ENCODE data around the gene COL7A1. TPM values are rescaled to one million over a fixed set of nuclear protein-coding genes. Genes with fewer than 3 reads are reported as not detected.

COL7A1 gene
- total RNA-seq, 1 donor from 2014 or later, result 22.2 TPM

DNA sequence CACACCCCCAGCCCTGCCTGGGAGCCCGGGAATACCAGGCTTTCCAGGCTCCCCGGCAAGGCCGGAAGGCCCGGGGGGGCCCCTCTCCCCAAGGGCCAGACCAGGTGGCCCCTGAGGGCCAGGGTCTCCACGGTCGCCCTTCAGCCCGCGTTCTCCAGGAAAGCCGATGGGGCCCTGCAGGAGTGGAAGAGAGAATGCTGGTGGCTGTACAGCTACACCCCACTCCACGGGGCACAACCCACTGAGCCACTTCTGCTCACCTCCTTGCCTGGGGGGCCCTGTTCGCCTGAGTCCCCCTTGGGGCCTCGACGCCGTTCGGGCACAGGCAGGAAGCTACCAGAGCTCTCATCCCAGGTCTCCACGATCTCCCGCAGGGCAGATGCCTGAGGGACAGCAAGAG is 19.8 kb downstream of the COL7A1 start:
- no peak for DNase-seq (ENCODE audit: low spot score in 2 of 2)
- no peaks in the 10 kb centered on the region for H3K27me3 ChIP-seq
- no peak overlapping the region for H3K27ac ChIP-seq
- H3K36me3 ChIP-seq, result peaks cover 0 to 3% of the 10 kb centered on the region in 2 donors
- intact Hi-C loops (cut with DNase I), result no loop called here
- TF ChIP-seq, protein P1, sequence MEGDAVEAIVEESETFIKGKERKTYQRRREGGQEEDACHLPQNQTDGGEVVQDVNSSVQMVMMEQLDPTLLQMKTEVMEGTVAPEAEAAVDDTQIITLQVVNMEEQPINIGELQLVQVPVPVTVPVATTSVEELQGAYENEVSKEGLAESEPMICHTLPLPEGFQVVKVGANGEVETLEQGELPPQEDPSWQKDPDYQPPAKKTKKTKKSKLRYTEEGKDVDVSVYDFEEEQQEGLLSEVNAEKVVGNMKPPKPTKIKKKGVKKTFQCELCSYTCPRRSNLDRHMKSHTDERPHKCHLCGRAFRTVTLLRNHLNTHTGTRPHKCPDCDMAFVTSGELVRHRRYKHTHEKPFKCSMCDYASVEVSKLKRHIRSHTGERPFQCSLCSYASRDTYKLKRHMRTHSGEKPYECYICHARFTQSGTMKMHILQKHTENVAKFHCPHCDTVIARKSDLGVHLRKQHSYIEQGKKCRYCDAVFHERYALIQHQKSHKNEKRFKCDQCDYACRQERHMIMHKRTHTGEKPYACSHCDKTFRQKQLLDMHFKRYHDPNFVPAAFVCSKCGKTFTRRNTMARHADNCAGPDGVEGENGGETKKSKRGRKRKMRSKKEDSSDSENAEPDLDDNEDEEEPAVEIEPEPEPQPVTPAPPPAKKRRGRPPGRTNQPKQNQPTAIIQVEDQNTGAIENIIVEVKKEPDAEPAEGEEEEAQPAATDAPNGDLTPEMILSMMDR (IDR thresholded peaks at IDR 0.05), result no peak
- no peak overlapping the region for H3K4me3 ChIP-seq
- H3K9me3 ChIP-seq, result no peaks in the 10 kb centered on the region
- no peaks in the 10 kb centered on the region for H3K4me1 ChIP-seq

DNA sequence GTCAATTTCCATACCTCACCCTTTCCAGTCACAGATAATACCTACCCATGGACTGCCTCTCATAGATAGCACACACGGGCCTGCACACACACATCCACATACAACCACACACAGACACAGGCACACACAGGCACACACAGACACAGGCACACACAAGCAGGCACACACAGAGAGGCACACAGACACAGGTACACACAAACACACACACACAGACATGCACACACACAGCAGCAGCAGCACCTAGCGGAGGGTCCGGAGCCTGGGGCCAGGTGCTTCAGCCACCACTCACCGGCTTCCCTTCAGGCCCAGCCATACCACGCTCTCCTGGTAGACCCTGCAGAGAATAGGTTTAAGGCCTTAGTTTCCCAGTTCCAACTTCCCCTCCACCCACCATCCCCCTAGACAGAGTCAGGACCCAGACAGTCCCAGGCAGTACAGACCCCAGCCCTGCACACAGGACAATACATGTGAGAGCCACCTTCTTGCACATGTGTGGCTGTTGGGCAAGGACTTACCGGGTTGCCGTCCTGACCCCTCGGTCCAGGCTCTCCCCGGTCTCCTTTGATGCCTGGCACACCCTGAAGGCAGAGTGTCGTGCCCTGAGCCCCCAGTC is 21.1 kb downstream of the COL7A1 start:
- no peak overlapping the region for H3K4me3 ChIP-seq
- TF ChIP-seq, protein P1 (IDR thresholded peaks at IDR 0.05), result no peak
- no peaks in the 10 kb centered on the region for H3K4me1 ChIP-seq
- no peaks in the 10 kb centered on the region for H3K9me3 ChIP-seq
- H3K36me3 ChIP-seq, result peaks cover 0 to 3% of the 10 kb centered on the region in 2 donors
- DNase-seq (ENCODE audit: low spot score in 2 of 2), result no peak
- H3K27me3 ChIP-seq, result no peaks in the 10 kb centered on the region
- intact Hi-C loops (cut with DNase I), result no loop called here
- no peak overlapping the region for H3K27ac ChIP-seq

DNA sequence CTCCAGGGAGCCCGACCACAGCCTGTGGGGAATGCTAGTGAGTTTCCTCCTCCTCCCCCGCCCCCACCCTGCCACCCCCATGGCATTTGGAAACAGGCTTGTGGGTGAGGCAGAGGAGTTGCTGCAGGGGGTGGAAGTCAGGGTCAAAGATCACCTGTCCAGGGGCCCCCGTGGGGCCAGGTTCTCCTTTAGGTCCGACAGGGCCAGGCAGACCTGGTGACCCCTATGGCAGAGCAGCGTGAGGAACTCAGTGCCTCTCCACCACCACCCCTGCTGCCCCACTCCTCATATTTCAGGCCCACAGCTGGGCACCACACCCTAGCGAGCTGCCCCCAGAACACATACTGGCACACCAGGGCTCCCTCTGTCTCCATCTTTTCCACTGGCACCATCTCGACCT is 22.6 kb downstream of the COL7A1 start:
- H3K4me1 ChIP-seq, result no peaks in the 10 kb centered on the region
- H3K9me3 ChIP-seq, result no peaks in the 10 kb centered on the region
- no peak overlapping the region for H3K27ac ChIP-seq
- H3K36me3 ChIP-seq, result no peaks in the 10 kb centered on the region
- no peak overlapping the region for H3K4me3 ChIP-seq
- intact Hi-C loops (cut with DNase I), result no loop called here
- H3K27me3 ChIP-seq, result no peaks in the 10 kb centered on the region
- TF ChIP-seq, protein P1 (IDR thresholded peaks at IDR 0.05), result no peak
- DNase-seq (ENCODE audit: low spot score in 2 of 2), result no peak

DNA sequence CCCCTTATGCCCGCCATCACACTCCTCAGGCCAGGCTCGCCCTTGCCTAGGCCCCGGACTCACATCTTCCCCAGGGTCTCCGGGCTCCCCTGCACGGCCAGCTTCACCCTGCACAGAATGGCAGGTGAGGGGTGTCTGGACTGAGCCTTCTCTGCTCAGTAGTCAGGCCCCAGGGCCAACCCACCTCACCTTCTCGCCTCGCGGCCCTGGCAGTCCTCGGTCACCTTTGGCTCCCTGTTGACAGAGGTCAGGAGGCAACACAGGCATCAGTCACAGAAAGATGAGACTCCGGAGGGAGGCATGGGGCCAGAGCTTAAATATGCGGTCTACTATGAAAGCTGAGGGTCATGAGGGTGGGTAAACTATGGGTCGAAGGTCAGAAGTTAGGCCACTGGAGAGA is 23.2 kb downstream of the COL7A1 start:
- H3K4me1 ChIP-seq, result no peaks in the 10 kb centered on the region
- no peaks in the 10 kb centered on the region for H3K36me3 ChIP-seq
- no peak overlapping the region for H3K4me3 ChIP-seq
- no peak overlapping the region for H3K27ac ChIP-seq
- H3K9me3 ChIP-seq, result no peaks in the 10 kb centered on the region
- no peaks in the 10 kb centered on the region for H3K27me3 ChIP-seq
- DNase-seq (ENCODE audit: low spot score in 2 of 2), result no peak
- TF ChIP-seq, protein P1 (IDR thresholded peaks at IDR 0.05), result no peak
- intact Hi-C loops (cut with DNase I), result no loop called here

DNA sequence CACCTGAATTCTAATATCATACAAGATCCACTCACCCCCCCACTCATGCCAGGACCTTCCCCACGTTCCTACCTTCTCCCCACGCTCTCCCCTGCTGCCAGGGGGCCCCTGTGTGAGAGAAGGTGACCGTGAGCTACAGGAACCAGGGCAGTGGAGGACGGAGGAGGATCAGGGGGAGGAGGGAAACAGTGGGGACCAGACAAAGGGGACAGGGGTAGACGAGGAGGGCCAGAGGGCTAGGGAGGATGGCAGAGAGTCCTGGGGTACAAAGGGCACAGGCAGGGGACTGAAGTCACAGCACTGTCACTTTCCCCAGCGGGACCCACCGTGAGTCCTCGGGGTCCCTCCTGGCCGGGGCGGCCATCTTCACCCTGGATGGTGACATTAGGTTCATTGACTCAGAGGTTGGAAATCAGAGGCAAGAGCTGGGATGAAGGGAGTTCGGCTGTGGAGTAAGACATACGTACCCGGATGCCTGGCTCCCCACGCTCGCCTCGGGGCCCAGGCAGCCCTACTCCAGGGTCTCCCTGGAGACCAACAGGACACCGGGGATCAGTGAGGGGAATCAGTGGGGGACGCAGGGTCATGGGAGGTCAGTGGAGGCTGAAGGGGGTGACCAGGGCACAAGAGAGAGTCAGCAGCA is 25.2 kb downstream of the COL7A1 start:
- intact Hi-C loops (cut with DNase I), result no loop called here
- Histone ChIP-seq H3K27ac (no peak overlapping the region), H3K36me3 (no peaks in the 10 kb centered on the region), H3K9me3 (no peaks in the 10 kb centered on the region), H3K4me3 (no peak overlapping the region), H3K27me3 (no peaks in the 10 kb centered on the region), H3K4me1 (no peaks in the 10 kb centered on the region)
- TF ChIP-seq, protein P1 (IDR thresholded peaks at IDR 0.05), result no peak
- DNase-seq (ENCODE audit: low spot score in 2 of 2), result no peak
